ENCODE data around the gene SORCS1.

Gene SORCS1

DNA sequence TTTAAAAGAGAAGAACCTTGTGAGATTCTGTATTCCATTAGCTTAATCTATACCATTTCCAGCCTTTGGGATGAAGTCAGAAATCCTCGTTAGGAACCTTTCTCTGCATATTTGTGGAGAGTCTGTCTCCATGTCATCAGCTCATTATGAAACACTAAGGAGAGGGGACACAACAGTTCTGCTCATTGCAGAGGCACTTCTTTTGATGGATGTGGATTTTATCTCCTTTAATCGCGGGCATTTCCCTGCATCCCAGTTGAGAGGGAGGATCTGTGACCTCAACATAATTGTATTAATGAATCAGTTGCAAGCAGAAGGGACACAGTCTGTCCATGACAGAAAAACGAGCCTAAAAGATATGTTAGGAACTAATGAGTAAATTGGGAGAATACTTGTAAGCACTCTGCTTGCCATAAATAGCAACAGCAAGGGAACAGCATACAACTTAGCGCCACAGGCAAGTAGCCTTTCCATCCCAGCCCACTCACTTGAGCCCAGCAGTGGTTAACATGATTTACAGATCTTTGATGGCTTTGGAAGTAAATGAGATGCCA lies 37.9 kb downstream of the SORCS1 start:
- TF ChIP-seq TEAD4 (IDR thresholded peaks at IDR 0.05): no peak
- no peak for TF ChIP-seq ZBTB7A (IDR thresholded peaks at IDR 0.05; ENCODE audit: low read depth)
- no peak for TF ChIP-seq RAD21 (IDR thresholded peaks at IDR 0.05; ENCODE audit: low read depth)
- no peak for TF ChIP-seq EGR1 (IDR thresholded peaks at IDR 0.05)
- TF ChIP-seq MAX (IDR thresholded peaks at IDR 0.05): no peak
- no peak for TF ChIP-seq YY1 (IDR thresholded peaks at IDR 0.05; ENCODE audit: low read depth)
- TF ChIP-seq EP300 (IDR thresholded peaks at IDR 0.05; ENCODE audit: borderline replicate concordance): no peak
- TF ChIP-seq CEBPB (IDR thresholded peaks at IDR 0.05): no peak
- no peak for TF ChIP-seq FOXM1 (IDR thresholded peaks at IDR 0.05; ENCODE audit: borderline replicate concordance, low read depth)
- TF ChIP-seq CREB1 (IDR thresholded peaks at IDR 0.05; ENCODE audit: low read depth): no peak
- no peak for TF ChIP-seq NFIC (IDR thresholded peaks at IDR 0.05)
- TF ChIP-seq TCF12 (IDR thresholded peaks at IDR 0.05; ENCODE audit: low read depth): no peak

DNA sequence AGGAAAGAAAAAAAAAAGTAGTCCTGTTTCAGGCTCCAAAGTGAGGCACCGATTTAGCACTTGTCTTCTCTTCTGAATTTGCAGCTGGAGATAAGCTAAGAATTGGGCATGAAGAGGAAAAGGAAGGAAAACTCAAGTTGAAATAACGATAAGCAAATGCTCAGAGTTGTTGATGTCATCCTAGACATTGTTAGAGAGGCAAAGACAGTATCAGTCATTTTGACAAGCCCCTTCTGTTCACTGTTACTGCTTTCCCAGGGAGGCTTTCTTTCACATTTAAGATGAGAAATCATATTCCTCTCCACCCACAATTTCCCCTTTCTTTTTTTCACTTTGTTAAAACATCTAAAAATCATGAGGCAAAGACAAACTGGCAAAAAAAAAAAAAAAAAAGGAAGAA lies 41.8 kb downstream of the SORCS1 start:
- no peak for TF ChIP-seq TAF1 (IDR thresholded peaks at IDR 0.05; ENCODE audit: low read depth)
- TF ChIP-seq CEBPB (IDR thresholded peaks at IDR 0.05): no peak
- TF ChIP-seq RAD21 (IDR thresholded peaks at IDR 0.05; ENCODE audit: low read depth): no peak

DNA sequence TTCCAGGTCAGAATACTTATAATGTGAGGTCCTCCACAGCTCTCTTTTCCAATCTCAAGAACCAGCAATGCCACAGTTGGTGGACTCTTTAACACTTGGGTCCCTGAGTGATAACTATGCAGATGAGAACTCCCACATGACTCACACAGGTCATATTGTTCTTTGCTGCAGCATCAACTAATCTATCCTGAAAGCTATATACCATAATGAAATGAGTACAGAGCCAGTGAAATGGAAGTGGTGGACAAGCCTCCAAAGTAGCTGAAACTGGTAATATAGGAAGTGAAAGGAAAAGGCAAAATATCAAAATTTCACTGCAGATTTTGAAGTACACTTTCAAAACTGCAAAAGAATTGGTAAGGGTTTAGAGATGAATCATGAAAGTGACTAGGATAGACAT lies 45.6 kb downstream of the SORCS1 start:
- no peak for TF ChIP-seq ZBTB7A (IDR thresholded peaks at IDR 0.05; ENCODE audit: low read depth)
- TF ChIP-seq REST (IDR thresholded peaks at IDR 0.05; ENCODE audit: low read depth): no peak
- TF ChIP-seq RAD21 (IDR thresholded peaks at IDR 0.05; ENCODE audit: low read depth): no peak
- TF ChIP-seq TCF12 (IDR thresholded peaks at IDR 0.05; ENCODE audit: low read depth): no peak
- TF ChIP-seq YY1 (IDR thresholded peaks at IDR 0.05; ENCODE audit: low read depth): no peak
- no peak for TF ChIP-seq CEBPB (IDR thresholded peaks at IDR 0.05)
- TF ChIP-seq FOXM1 (IDR thresholded peaks at IDR 0.05; ENCODE audit: borderline replicate concordance, low read depth): no peak
- no peak for TF ChIP-seq TEAD4 (IDR thresholded peaks at IDR 0.05)
- TF ChIP-seq CREB1 (IDR thresholded peaks at IDR 0.05; ENCODE audit: low read depth): no peak
- TF ChIP-seq MAX (IDR thresholded peaks at IDR 0.05): no peak
- no peak for TF ChIP-seq TAF1 (IDR thresholded peaks at IDR 0.05; ENCODE audit: low read depth)
- TF ChIP-seq EGR1 (IDR thresholded peaks at IDR 0.05): no peak
- no peak for TF ChIP-seq EP300 (IDR thresholded peaks at IDR 0.05; ENCODE audit: borderline replicate concordance)
- TF ChIP-seq USF1 (IDR thresholded peaks at IDR 0.05): no peak

GRCh38 chr10:107104026-107104652 lies 60.4 kb downstream of the SORCS1 start:
- TF ChIP-seq CREB1 (IDR thresholded peaks at IDR 0.05; ENCODE audit: low read depth) (no peak), YY1 (IDR thresholded peaks at IDR 0.05; ENCODE audit: low read depth) (no peak), ZBTB7A (IDR thresholded peaks at IDR 0.05; ENCODE audit: low read depth) (no peak), USF1 (IDR thresholded peaks at IDR 0.05) (no peak), MAX (IDR thresholded peaks at IDR 0.05) (no peak), TCF12 (IDR thresholded peaks at IDR 0.05; ENCODE audit: low read depth) (no peak), TAF1 (IDR thresholded peaks at IDR 0.05; ENCODE audit: low read depth) (no peak), FOXM1 (IDR thresholded peaks at IDR 0.05; ENCODE audit: borderline replicate concordance, low read depth) (no peak), REST (IDR thresholded peaks at IDR 0.05; ENCODE audit: low read depth) (no peak)

- TF ChIP-seq TAF1 (IDR thresholded peaks at IDR 0.05; ENCODE audit: low read depth) (no peak), YY1 (IDR thresholded peaks at IDR 0.05; ENCODE audit: low read depth) (no peak), ZBTB7A (IDR thresholded peaks at IDR 0.05; ENCODE audit: low read depth) (no peak), FOXM1 (IDR thresholded peaks at IDR 0.05; ENCODE audit: borderline replicate concordance, low read depth) (no peak), CEBPB (IDR thresholded peaks at IDR 0.05) (no peak), TCF12 (IDR thresholded peaks at IDR 0.05; ENCODE audit: low read depth) (no peak), EP300 (IDR thresholded peaks at IDR 0.05; ENCODE audit: borderline replicate concordance) (no peak), REST (IDR thresholded peaks at IDR 0.05; ENCODE audit: low read depth) (no peak), RAD21 (IDR thresholded peaks at IDR 0.05; ENCODE audit: low read depth) (no peak), CREB1 (IDR thresholded peaks at IDR 0.05; ENCODE audit: low read depth) (no peak), MAX (IDR thresholded peaks at IDR 0.05) (no peak), TEAD4 (IDR thresholded peaks at IDR 0.05) (no peak), NFIC (IDR thresholded peaks at IDR 0.05) (no peak), USF1 (IDR thresholded peaks at IDR 0.05) (no peak)
These were observed 61.1 kb downstream of the SORCS1 start for GRCh38 chr10:107103174-107104025.

All from Ishikawa (cell line).